Endothelial cell of umbilical vein (primary cell): ENCODE data around the gene ELOVL6. TPM values are rescaled to one million over a fixed set of nuclear protein-coding genes. Genes with fewer than 3 reads are reported as not detected.

Experiments used
- BruUV-seq: library from RNA; stranded (reverse); fragments of 400-500 nt; replicated peaks from 2 replicates; lab custom pipeline; 2021; lab: Mats Ljungman, UMichigan
- CTCF ChIA-PET: fragments of 300-600, 350-600 bp; sonication (Branson Sonifier 250); formaldehyde crosslinking; loops from one replicate; lab custom pipeline; 2021; ENCODE audit warnings: antibody characterized with exemption, inconsistent platforms; lab: Charles Lee
- POLR2A ChIA-PET: fragments of 300-600, 350-600 bp; sonication (Branson Sonifier 250); formaldehyde crosslinking; loops from one replicate; lab custom pipeline; 2021; ENCODE audit warnings: antibody characterized with exemption, inconsistent platforms; lab: Charles Lee
- DNase-seq: peaks from one replicate; pipeline ENCODE4 v3.0.0-alpha.2; 2011; ENCODE audit warnings: low read depth, low spot score
- FAIRE-seq: peaks from 2 replicates; lab custom pipeline; 2011; peaks lifted over from hg19 to GRCh38; lab: Jason Lieb, UNC
- H2AFZ ChIP-seq: 2 replicates; pipeline ENCODE4 v1.6.0; 2012; ENCODE audit warnings: low read depth, low read length, control low read depth, inconsistent platforms
- H3K27ac ChIP-seq: 2 replicates; pipeline ENCODE4 v1.5.1; 2011; ENCODE audit warnings: low read depth, mild to moderate bottlenecking, control low read depth, low read length, moderate library complexity; ENCODE audit not compliant: insufficient read depth
- H3K27me3 ChIP-seq, 2 experiments: 2 replicates each; pipeline versions ENCODE4 v1.6.0 to v1.6.1; 2011; ENCODE audit warnings: low read length in 2 of 2, mixed read lengths in 1 of 2; ENCODE audit not compliant: control insufficient read depth in 2 of 2, insufficient read depth in 2 of 2
- H3K36me3 ChIP-seq, 2 experiments: 2 replicates in 1 of 2; 3 replicates in 1 of 2; pipeline ENCODE4 v1.5.1; 2011; ENCODE audit warnings: low read length in 2 of 2, mild to moderate bottlenecking in 1 of 2, moderate library complexity in 1 of 2; ENCODE audit not compliant: control insufficient read depth in 2 of 2, insufficient read depth in 2 of 2; ENCODE audit errors: extremely low read depth in 1 of 2
- H3K4me1 ChIP-seq: 3 replicates; pipeline ENCODE4 v1.5.1; 2011; ENCODE audit warnings: mild to moderate bottlenecking, low read length; ENCODE audit not compliant: control insufficient read depth, insufficient read depth; ENCODE audit errors: extremely low read depth
- H3K4me2 ChIP-seq: 2 replicates; pipeline ENCODE4 v1.6.1; 2011; ENCODE audit warnings: low read length, control low read depth, mixed read lengths; ENCODE audit not compliant: insufficient read depth
- H3K4me3 ChIP-seq, 3 experiments: fragments of 200-600 bp in 1 of 3; sonication (generic), shearing (Covaris generic) in 1 of 3; replicated peaks in 1 of 3; 2 replicates each; pipeline ENCODE4 v1.5.1; 2011 to 2016; ENCODE audit warnings: control low read depth in 3 of 3, low read length in 3 of 3, mild to moderate bottlenecking in 2 of 3, inconsistent platforms in 1 of 3, low read depth in 1 of 3, moderate library complexity in 1 of 3; ENCODE audit not compliant: insufficient read depth in 1 of 3
- H3K79me2 ChIP-seq: 2 replicates; pipeline ENCODE4 v1.6.0; 2012; ENCODE audit warnings: low read length, inconsistent platforms; ENCODE audit not compliant: control insufficient read depth, insufficient read depth
- H3K9ac ChIP-seq: replicated peaks from 2 replicates; pipeline ENCODE3; 2011; ENCODE audit warnings: low read length, control low read depth; ENCODE audit not compliant: insufficient read depth; ENCODE audit errors: extremely low read depth
- H3K9me1 ChIP-seq: replicated peaks from 3 replicates; pipeline ENCODE4 v1.6.0; 2011; ENCODE audit warnings: mild to moderate bottlenecking, low read length; ENCODE audit not compliant: control insufficient read depth, insufficient read depth; ENCODE audit errors: extremely low read depth
- H3K9me3 ChIP-seq: replicated peaks from 2 replicates; pipeline ENCODE4 v1.5.1; 2012; ENCODE audit warnings: low read length, inconsistent platforms; ENCODE audit not compliant: control insufficient read depth, insufficient read depth
- H4K20me1 ChIP-seq: replicated peaks from 2 replicates; pipeline ENCODE3; 2011; ENCODE audit warnings: mild to moderate bottlenecking, low read length; ENCODE audit not compliant: control insufficient read depth, insufficient read depth; ENCODE audit errors: extremely low read depth
- EZH2 ChIP-seq: IDR thresholded peaks from 2 replicates; pipeline ENCODE4 v1.6.1; 2012; ENCODE audit warnings: borderline replicate concordance, low read depth, mild to moderate bottlenecking, moderate library complexity, low read length, inconsistent platforms; ENCODE audit not compliant: severe bottlenecking
- FOS ChIP-seq: IDR thresholded peaks from 2 replicates; pipeline ENCODE4 v1.6.1; 2011; ENCODE audit warnings: mild to moderate bottlenecking, low read length, moderate library complexity, borderline replicate concordance; ENCODE audit not compliant: insufficient read depth
- GATA2 ChIP-seq: IDR thresholded peaks from 2 replicates; pipeline ENCODE4 v1.7.0; 2011; ENCODE audit warnings: low read depth, mild to moderate bottlenecking, moderate library complexity, mixed read lengths, low read length; ENCODE audit not compliant: insufficient read length, insufficient read depth
- JUN ChIP-seq: IDR thresholded peaks from 2 replicates; pipeline ENCODE4 v1.6.1; 2011; ENCODE audit warnings: borderline replicate concordance, low read depth; ENCODE audit not compliant: insufficient read length, insufficient read depth
- MYC ChIP-seq: IDR thresholded peaks from one replicate; pipeline ENCODE4 v1.6.1; 2011; ENCODE audit warnings: mild to moderate bottlenecking, low read depth, low read length
- POLR2A ChIP-seq: IDR thresholded peaks from 2 replicates; pipeline ENCODE4 v1.6.1; 2012; ENCODE audit warnings: low read depth, mild to moderate bottlenecking, control low read depth, low read length
- POLR2AphosphoS5 ChIP-seq: IDR thresholded peaks from 2 replicates; pipeline ENCODE4 v1.6.1; 2012; ENCODE audit warnings: low read depth, mild to moderate bottlenecking, control low read depth, low read length, moderate library complexity; ENCODE audit not compliant: insufficient read depth
- dilution Hi-C: fragments of 300-500 bp; cut with MboI; formaldehyde crosslinking; loops from one replicate; pipeline ENCODE4 v1.15.0; 2019; ENCODE audit warnings: low sequenced_read_pairs; ENCODE audit not compliant: extremely low pct_ligation_motif_present
- intact Hi-C: fragments of 100-400 bp; cut with micrococcal nuclease; formaldehyde crosslinking; loops from one replicate; pipeline ENCODE4 v1.10.0; 2022
- polyA plus RNA-seq, 4 experiments: library from polyadenylated mRNA; depleted of rRNA in 3 of 4; stranded (reverse) in 3 of 4; unstranded in 1 of 4; fragments of >200 nt; gene quantifications; 2 replicates each; pipeline versions ENCODE4 v1.2.1 to v1.2.3, GENCODE V29; 2011 to 2012; ENCODE audit warnings: missing spikeins in 1 of 4
- total RNA-seq: library from RNA; stranded (reverse); gene quantifications from 2 replicates; pipeline ENCODE4 v1.2.3, GENCODE V29; 2021
- TF ChIP-seq, protein P1 (sequence below): IDR thresholded peaks from 2 replicates; pipeline ENCODE4 v1.6.1; 2011; ENCODE audit not compliant: insufficient read depth, insufficient read length
- TF ChIP-seq, protein P2 (sequence below), 2 donors: IDR thresholded peaks; 1 replicate in 1 of 2; 2 replicates in 1 of 2; pipeline ENCODE4 v1.5.1; 2011; ENCODE audit warnings: low read length in 2 of 2, mild to moderate bottlenecking in 2 of 2, moderate library complexity in 2 of 2, control low read depth in 1 of 2, inconsistent platforms in 1 of 2, low read depth in 1 of 2; ENCODE audit not compliant: insufficient read depth in 1 of 2; ENCODE audit errors: extremely low read depth in 1 of 2

The ELOVL6 gene
- total and polyA plus RNA-seq, 2 donors (not counting 3 experiments of a cell fraction or from before 2014, with no cell fraction given): 6.4 to 26.1 TPM

DNA sequence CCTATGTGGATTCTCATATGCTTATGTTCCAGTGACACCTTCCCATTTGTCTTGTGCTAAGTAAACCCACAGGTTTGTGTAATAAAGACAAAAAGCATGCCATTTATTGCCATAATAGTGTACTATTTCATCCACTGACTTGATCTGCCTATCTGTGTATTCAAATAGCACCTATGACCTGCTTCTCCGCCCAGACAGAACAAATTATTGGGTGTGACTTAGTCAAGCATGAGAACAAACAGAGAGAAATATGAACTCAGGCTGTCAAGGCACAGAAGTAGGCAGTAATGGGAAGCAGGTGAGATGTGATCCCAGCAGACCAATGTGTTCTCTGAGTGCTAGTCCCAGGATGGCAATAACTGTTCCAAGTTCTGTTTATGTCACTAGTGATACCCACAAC is 25.4 kb downstream of the ELOVL6 start:
- no TSS peak for BruUV-seq
- Histone ChIP-seq H3K79me2 (no peaks in the 10 kb centered on the region), H3K9ac (no peak overlapping the region), H3K4me2 (no peak overlapping the region), H3K27ac (no peak overlapping the region), H3K4me3 (no peak overlapping the region), H3K9me1 (no peaks in the 10 kb centered on the region), H3K36me3 (no peaks in the 10 kb centered on the region), H3K9me3 (no peaks in the 10 kb centered on the region), H3K4me1 (no peaks in the 10 kb centered on the region), H2AFZ (no peak overlapping the region), H3K27me3 (no peaks in the 10 kb centered on the region), H4K20me1 (no peaks in the 10 kb centered on the region)
- TF ChIP-seq JUN (no peak), POLR2AphosphoS5 (no peak), GATA2 (no peak), FOS (no peak), MYC (no peak), EZH2 (no peak), POLR2A (no peak)
- TF ChIP-seq, protein P1, sequence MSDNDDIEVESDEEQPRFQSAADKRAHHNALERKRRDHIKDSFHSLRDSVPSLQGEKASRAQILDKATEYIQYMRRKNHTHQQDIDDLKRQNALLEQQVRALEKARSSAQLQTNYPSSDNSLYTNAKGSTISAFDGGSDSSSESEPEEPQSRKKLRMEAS: no peak
- TF ChIP-seq, protein P2, sequence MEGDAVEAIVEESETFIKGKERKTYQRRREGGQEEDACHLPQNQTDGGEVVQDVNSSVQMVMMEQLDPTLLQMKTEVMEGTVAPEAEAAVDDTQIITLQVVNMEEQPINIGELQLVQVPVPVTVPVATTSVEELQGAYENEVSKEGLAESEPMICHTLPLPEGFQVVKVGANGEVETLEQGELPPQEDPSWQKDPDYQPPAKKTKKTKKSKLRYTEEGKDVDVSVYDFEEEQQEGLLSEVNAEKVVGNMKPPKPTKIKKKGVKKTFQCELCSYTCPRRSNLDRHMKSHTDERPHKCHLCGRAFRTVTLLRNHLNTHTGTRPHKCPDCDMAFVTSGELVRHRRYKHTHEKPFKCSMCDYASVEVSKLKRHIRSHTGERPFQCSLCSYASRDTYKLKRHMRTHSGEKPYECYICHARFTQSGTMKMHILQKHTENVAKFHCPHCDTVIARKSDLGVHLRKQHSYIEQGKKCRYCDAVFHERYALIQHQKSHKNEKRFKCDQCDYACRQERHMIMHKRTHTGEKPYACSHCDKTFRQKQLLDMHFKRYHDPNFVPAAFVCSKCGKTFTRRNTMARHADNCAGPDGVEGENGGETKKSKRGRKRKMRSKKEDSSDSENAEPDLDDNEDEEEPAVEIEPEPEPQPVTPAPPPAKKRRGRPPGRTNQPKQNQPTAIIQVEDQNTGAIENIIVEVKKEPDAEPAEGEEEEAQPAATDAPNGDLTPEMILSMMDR (IDR thresholded peaks at IDR 0.05; ENCODE audit: extremely low read depth in 1 of 2, insufficient read depth in 1 of 2, low read depth in 1 of 2, low read length in 2 of 2): no peak
- FAIRE-seq (no peak), DNase-seq (no peak)
- intact Hi-C loops (loop anchor here (5.0 kb wide), 1 partner anchor 1126 kb away; no protein-coding TSS in a partner anchor), dilution Hi-C loops (no loop called here)
- ChIA-PET POLR2A (no interaction called here), CTCF (no interaction called here)
